Endothelial cell (in vitro differentiated cells): Measurements from ENCODE around the gene GLP2R. TPM values are rescaled to one million over a fixed set of nuclear protein-coding genes. Genes with fewer than 3 reads are reported as not detected.

ENCODE experiments used
- DNase-seq: peaks from one replicate; pipeline ENCODE4 v3.0.0; 2021; ENCODE audit warnings: low spot score
- H3K27ac Mint-ChIP-seq: one replicate; pipeline ENCODE4 v1.8.0; 2021; ENCODE audit warnings: mixed read lengths, inconsistent platforms; ENCODE audit not compliant: unreplicated experiment
- H3K27me3 Mint-ChIP-seq: one replicate; pipeline ENCODE4 v1.8.0; 2021; ENCODE audit warnings: mild to moderate bottlenecking, moderate library complexity, mixed read lengths, inconsistent platforms; ENCODE audit not compliant: unreplicated experiment
- H3K36me3 Mint-ChIP-seq: one replicate; pipeline ENCODE4 v1.8.0; 2021; ENCODE audit warnings: mild to moderate bottlenecking, low read depth, mixed read lengths, inconsistent platforms; ENCODE audit not compliant: unreplicated experiment
- H3K4me1 Mint-ChIP-seq: one replicate; pipeline ENCODE4 v1.8.0; 2021; ENCODE audit warnings: mild to moderate bottlenecking, mixed read lengths, inconsistent platforms; ENCODE audit not compliant: unreplicated experiment
- H3K4me3 Mint-ChIP-seq: one replicate; pipeline ENCODE4 v1.8.0; 2021; ENCODE audit warnings: mild to moderate bottlenecking, mixed read lengths, inconsistent platforms; ENCODE audit not compliant: unreplicated experiment
- H3K9me3 Mint-ChIP-seq: one replicate; pipeline ENCODE4 v1.8.0; 2021; ENCODE audit warnings: mixed read lengths, inconsistent platforms; ENCODE audit not compliant: unreplicated experiment
- CTCF ChIP-seq: fragments of 200-600 bp; sonication (generic); IDR thresholded peaks from one replicate; pipeline ENCODE4 v1.5.0; 2021; ENCODE audit warnings: antibody characterized with exemption; ENCODE audit not compliant: unreplicated experiment
- total RNA-seq: library from RNA; stranded (reverse); fragmentation: NEBNext Ultra II Directional; extraction: Animal tissue kit (Norgen Biotek cat#: 25700); gene quantifications from one replicate; pipeline ENCODE4 v1.2.1, GENCODE V29; 2021; ENCODE audit not compliant: unreplicated experiment

Gene GLP2R
- total RNA-seq, 1 donor from 2014 or later: 0.15 TPM

GRCh38 chr17:9934331-9934730 lies 108.6 kb downstream of the GLP2R start:
- Mint-ChIP-seq H3K27me3 (peaks cover 1% of the 10 kb centered on the region), H3K4me3 (no peak overlapping the region), H3K36me3 (no peaks in the 10 kb centered on the region), H3K4me1 (no peaks in the 10 kb centered on the region), H3K9me3 (no peaks in the 10 kb centered on the region), H3K27ac (no peak overlapping the region)
- no peak for TF ChIP-seq CTCF
- no peak for DNase-seq

DNA sequence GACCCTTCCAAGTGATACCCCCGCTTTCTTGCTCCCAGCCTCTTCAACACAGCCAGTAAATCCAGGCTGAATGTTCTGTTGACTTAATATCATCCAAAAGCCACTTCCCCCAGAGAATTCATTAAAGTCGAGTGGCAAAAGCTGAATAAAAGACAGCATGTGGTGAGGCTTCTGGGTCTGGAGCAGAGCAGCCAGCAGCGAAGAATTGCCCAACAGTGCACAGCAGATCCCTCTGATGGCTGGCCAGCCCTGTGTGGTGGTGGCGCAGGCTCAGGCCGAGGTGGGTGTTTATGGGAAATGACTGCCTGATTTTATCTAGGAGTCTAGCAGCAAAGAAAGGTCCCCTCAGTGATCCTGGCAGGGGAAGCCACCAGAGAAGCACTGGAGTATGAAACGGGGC lies 109.7 kb downstream of the GLP2R start:
- no peak for DNase-seq
- no peak overlapping the region for H3K4me3 Mint-ChIP-seq
- H3K27ac Mint-ChIP-seq: no peak overlapping the region
- TF ChIP-seq CTCF: no peak
- H3K9me3 Mint-ChIP-seq: no peaks in the 10 kb centered on the region
- no peaks in the 10 kb centered on the region for H3K4me1 Mint-ChIP-seq
- H3K36me3 Mint-ChIP-seq: no peaks in the 10 kb centered on the region
- H3K27me3 Mint-ChIP-seq: peaks cover 1% of the 10 kb centered on the region

- H3K4me3 Mint-ChIP-seq: no peak overlapping the region
- H3K36me3 Mint-ChIP-seq: no peaks in the 10 kb centered on the region
- peaks cover 1% of the 10 kb centered on the region for H3K27me3 Mint-ChIP-seq
- H3K27ac Mint-ChIP-seq: no peak overlapping the region
- no peak for TF ChIP-seq CTCF
- H3K4me1 Mint-ChIP-seq: no peaks in the 10 kb centered on the region
- no peaks in the 10 kb centered on the region for H3K9me3 Mint-ChIP-seq
- DNase-seq: no peak
These were observed 110.4 kb downstream of the GLP2R start for GRCh38 chr17:9936095-9936494.

DNA sequence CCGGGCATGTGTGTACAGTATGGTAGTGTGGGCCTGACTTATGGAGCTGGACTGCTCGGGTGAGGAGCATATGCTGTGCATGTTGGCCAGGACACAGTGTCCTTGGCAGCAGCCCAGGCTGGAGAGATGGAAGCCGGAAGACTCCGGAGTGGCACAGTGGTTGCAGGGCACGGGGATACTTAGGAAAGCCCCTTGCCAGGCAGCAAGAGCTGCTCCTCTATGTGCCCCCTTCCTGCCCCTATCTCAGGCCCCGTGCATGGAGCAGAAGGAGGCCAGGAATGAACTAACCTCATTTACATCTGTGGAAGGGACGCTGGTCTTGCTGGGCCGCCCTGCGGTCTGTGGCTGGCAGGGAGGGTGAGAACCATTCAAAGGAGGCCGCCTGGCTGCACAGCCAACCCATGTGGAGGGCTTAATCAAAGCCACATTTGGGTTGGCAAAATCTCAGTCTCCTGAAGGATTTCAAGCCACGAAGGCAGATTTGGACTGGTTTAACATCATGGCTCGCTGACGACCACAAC lies 111.6 kb downstream of the GLP2R start:
- H3K27ac Mint-ChIP-seq: no peak overlapping the region
- peaks cover 3% of the 10 kb centered on the region for H3K27me3 Mint-ChIP-seq

GRCh38 chr17:9937901-9938300 lies 112.2 kb downstream of the GLP2R start:
- no peak overlapping the region for H3K27ac Mint-ChIP-seq

More for the DNA sequence above, 111.6 kb downstream of the GLP2R start:
- DNase-seq: no peak
- H3K4me3 Mint-ChIP-seq: no peak overlapping the region
- TF ChIP-seq CTCF: no peak
- H3K36me3 Mint-ChIP-seq: no peaks in the 10 kb centered on the region
- H3K9me3 Mint-ChIP-seq: no peaks in the 10 kb centered on the region
- no peaks in the 10 kb centered on the region for H3K4me1 Mint-ChIP-seq

More at GRCh38 chr17:9937901-9938300, 112.2 kb downstream of the GLP2R start:
- no peak for DNase-seq
- Mint-ChIP-seq H3K9me3 (no peaks in the 10 kb centered on the region), H3K27me3 (peaks cover 5% of the 10 kb centered on the region), H3K4me1 (no peaks in the 10 kb centered on the region), H3K4me3 (no peak overlapping the region), H3K36me3 (no peaks in the 10 kb centered on the region)
- no peak for TF ChIP-seq CTCF
